Common myeloid progenitor, CD34-positive (primary cell): ENCODE data around the gene PARP16.

Experiments
- CTCF ChIA-PET: fragments of 350-600 bp; sonication (Branson Sonifier 250); formaldehyde crosslinking; loops from one replicate; lab custom pipeline; 2021; ENCODE audit warnings: antibody characterized with exemption; lab: Charles Lee
- POLR2A ChIA-PET: fragments of 350-600 bp; sonication (Branson Sonifier 250); formaldehyde crosslinking; loops from one replicate; lab custom pipeline; 2021; ENCODE audit warnings: antibody characterized with exemption; lab: Charles Lee
- DNase-seq, 3 donors: peaks; one replicate each; pipeline versions ENCODE4 v3.0.0 to v3.0.0-alpha.2; 2013
- H3K27ac ChIP-seq, 2 experiments: 1 replicate in 1 of 2; 2 replicates in 1 of 2; pipeline ENCODE4 v1.7.0; 2013; ENCODE audit warnings: inconsistent platforms in 2 of 2, low read length in 2 of 2, mild to moderate bottlenecking in 2 of 2, low read depth in 1 of 2, moderate library complexity in 1 of 2; ENCODE audit not compliant: severe bottlenecking in 2 of 2, insufficient read depth in 1 of 2, poor library complexity in 1 of 2
- H3K27me3 ChIP-seq, 5 experiments: replicated peaks in 2 of 5; 1 replicate in 3 of 5; 2 replicates in 2 of 5; pipeline versions ENCODE4 v1.6.1 to v1.7.0; 2013; ENCODE audit warnings: low read length in 4 of 5, mild to moderate bottlenecking in 2 of 5, moderate library complexity in 2 of 5, inconsistent platforms in 1 of 5; ENCODE audit not compliant: insufficient read depth in 5 of 5, control insufficient read depth in 4 of 5
- H3K36me3 ChIP-seq, 4 experiments: 1 replicate in 2 of 4; 2 replicates in 2 of 4; pipeline versions ENCODE4 v1.6.1 to v1.7.0; 2013; ENCODE audit warnings: low read length in 3 of 4, control low read depth in 1 of 4, mild to moderate bottlenecking in 1 of 4; ENCODE audit not compliant: control insufficient read depth in 4 of 4, insufficient read depth in 4 of 4
- H3K4me1 ChIP-seq, 4 experiments: 1 replicate in 3 of 4; 2 replicates in 1 of 4; pipeline versions ENCODE4 v1.6.1 to v1.7.1; 2013; ENCODE audit warnings: low read length in 3 of 4, mild to moderate bottlenecking in 3 of 4, control low read depth in 1 of 4, inconsistent platforms in 1 of 4, moderate library complexity in 1 of 4; ENCODE audit not compliant: control insufficient read depth in 4 of 4, insufficient read depth in 4 of 4; ENCODE audit errors: control extremely low read depth in 1 of 4
- H3K4me3 ChIP-seq, 7 experiments: 1 replicate in 4 of 7; 2 replicates in 3 of 7; pipeline versions ENCODE4 v1.5.1 to v1.7.0; 2013; ENCODE audit warnings: mild to moderate bottlenecking in 7 of 7, low read length in 6 of 7, moderate library complexity in 6 of 7, inconsistent platforms in 2 of 7, low read depth in 2 of 7, control low read depth in 1 of 7; ENCODE audit not compliant: insufficient read depth in 4 of 7, control insufficient read depth in 1 of 7; ENCODE audit errors: extremely low read depth in 1 of 7
- H3K9me3 ChIP-seq, 5 experiments: 1 replicate in 4 of 5; 2 replicates in 1 of 5; pipeline versions ENCODE4 v1.6.1 to v1.7.1; 2013; ENCODE audit warnings: low read length in 4 of 5, mild to moderate bottlenecking in 2 of 5, inconsistent platforms in 1 of 5, low read depth in 1 of 5, moderate library complexity in 1 of 5; ENCODE audit not compliant: control insufficient read depth in 4 of 5, insufficient read depth in 2 of 5; ENCODE audit errors: control extremely low read depth in 1 of 5
- WGBS: methylation state at CpG from one replicate; pipeline ENCODE4 v1.1.5; 2013; ENCODE audit not compliant: insufficient coverage; 5-methylcytosine and 5-hydroxymethylcytosine counted together

Gene PARP16

DNA sequence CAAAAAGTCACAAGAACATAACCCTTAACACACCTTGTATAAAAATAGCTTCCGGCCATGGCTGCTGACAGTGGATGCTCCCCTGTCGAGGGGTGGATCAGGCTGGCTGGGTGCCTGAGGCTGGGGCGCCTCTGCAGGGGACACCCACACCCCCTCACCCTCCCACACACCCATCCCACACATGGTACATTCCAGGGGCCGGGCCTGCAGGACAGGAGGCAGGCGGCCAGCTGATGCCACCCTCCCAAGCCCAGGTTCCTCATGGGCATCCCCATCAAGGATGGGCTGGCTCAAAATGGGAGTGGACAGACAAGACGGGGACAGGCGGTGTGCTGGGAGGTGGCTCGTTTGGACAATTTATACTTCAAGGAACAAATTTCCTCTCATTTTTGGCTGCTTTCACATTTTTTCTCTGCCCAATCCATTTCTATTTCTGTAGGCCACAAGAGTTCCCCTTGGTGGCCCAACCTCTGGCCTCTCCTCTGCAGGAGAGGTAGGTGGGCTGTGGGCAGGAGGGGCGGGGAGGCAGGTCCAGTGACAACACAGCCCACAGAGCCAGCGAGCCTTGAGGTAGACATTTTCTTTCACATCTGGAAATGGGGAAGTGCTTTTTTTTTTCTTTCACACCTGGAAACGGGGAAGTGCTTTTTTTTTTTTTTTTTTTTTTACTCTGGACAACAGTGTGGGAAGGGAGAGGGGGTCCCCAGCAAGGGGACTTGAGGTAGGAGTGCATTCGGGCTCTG lies 41.1 kb upstream of the PARP16 start:
- CTCF ChIA-PET = interaction anchor here (0.6 to 16.1 kb wide), 4 partner anchors 10 to 58 kb away, joined by 3 to 416 read pairs (median 7); partner anchors contain the start of gene IGDCC3
- Histone ChIP-seq H3K4me1 (peaks cover 0 to 21% (median 15%) of the 10 kb centered on the region in 4 experiments), H3K9me3 (no peaks in the 10 kb centered on the region), H3K27ac (no peak overlapping the region), H3K27me3 (no peaks in the 10 kb centered on the region), H3K4me3 (no peak overlapping the region), H3K36me3 (no peaks in the 10 kb centered on the region)
- 63% methylated on average over 6 of the region's 12 CpGs for WGBS
- POLR2A ChIA-PET = interaction anchor here (0.6 kb wide), 1 partner anchor 25 kb away, joined by 3 read pairs; no protein-coding TSS in a partner anchor
- DNase-seq = peak in 2 of 3 donors; percentile 56 to 61

GRCh38 chr15:65326818-65327217 lies 40.1 kb upstream of the PARP16 start:
- no peak overlapping the region for H3K27ac ChIP-seq
- no peak for DNase-seq
- peaks cover 0 to 26% (median 18%) of the 10 kb centered on the region in 4 experiments for H3K4me1 ChIP-seq
- H3K36me3 ChIP-seq = no peaks in the 10 kb centered on the region
- 83% methylated on average over 1 of the region's 2 CpGs for WGBS
- H3K4me3 ChIP-seq = no peak overlapping the region
- POLR2A ChIA-PET = no interaction called here
- CTCF ChIA-PET = interaction anchor here (0.8 to 16.1 kb wide), 4 partner anchors 9 to 59 kb away, joined by 3 to 416 read pairs (median 7); partner anchors contain the start of gene IGDCC3
- no peaks in the 10 kb centered on the region for H3K27me3 ChIP-seq
- H3K9me3 ChIP-seq = no peaks in the 10 kb centered on the region

DNA sequence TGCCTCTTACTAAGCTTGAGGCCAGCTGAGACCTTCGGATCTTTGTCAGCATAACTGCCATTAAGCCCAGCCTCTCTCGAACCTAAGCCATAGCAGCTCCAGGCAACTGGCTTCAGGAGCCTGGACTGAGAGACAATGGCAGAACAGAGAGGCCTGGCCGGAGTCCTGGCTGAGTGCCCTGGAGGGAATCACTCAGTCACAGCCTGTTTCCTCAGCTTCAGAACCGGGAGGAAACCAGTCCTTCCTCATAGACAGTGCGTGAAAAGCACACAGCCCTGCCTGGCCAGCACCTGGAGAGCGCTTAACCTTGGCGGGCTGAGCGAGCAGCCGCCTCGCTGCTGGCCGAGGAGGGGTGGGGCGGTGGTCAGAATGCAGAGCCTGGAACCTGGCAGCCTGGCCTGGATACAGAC lies 39.4 kb upstream of the PARP16 start:
- no peak overlapping the region for H3K27ac ChIP-seq
- H3K27me3 ChIP-seq = peaks cover 0 to 3% (median 0%) of the 10 kb centered on the region in 5 experiments
- H3K4me1 ChIP-seq = peaks cover 0 to 26% (median 18%) of the 10 kb centered on the region in 4 experiments
- no peaks in the 10 kb centered on the region for H3K36me3 ChIP-seq
- no peaks in the 10 kb centered on the region for H3K9me3 ChIP-seq
- ChIA-PET POLR2A (no interaction called here), CTCF (interaction anchor here (1.0 to 16.1 kb wide), 5 partner anchors 8 to 59 kb away, joined by 3 to 416 read pairs (median 3); partner anchors contain the start of gene IGDCC3)
- H3K4me3 ChIP-seq = peak overlapping the region in 1 of 7 experiments; percentile 4
- DNase-seq = peak in 2 of 3 donors; percentile 44 to 49
- 10% methylated on average over 12 of the region's 12 CpGs for WGBS

DNA sequence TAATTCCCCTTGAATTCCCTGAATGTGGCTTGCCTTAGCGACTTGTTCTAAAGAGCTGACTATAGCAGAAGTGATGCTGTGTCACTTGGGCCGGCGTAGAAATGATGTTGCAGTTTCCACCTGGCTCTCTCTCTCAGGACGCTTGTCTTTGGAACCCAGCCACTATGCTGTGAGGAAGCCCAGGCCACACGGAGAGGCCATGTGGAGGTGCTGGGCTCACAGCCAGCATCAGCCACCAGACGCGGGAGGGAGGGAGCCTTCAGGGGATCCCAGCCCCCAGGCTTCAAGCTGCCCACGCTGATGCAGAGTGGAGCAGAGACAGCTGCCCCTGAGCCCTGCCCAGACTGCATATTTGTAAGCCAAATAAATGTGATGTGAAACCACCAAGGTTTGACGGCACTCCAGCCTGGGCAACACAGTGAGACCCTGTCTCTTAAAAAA lies 36.4 kb upstream of the PARP16 start:
- no peaks in the 10 kb centered on the region for H3K36me3 ChIP-seq
- ChIA-PET POLR2A (interaction anchor here (0.6 to 2.5 kb wide), 2 partner anchors 18 to 27 kb away, joined by 3 to 15 read pairs; partner anchors contain the start of gene RNU5B-1), CTCF (interaction anchor here (0.7 to 16.1 kb wide), 7 partner anchors 19 to 84 kb away, joined by 3 to 416 read pairs (median 9); partner anchors contain the start of gene IGDCC3)
- H3K27me3 ChIP-seq = peaks cover 0 to 5% (median 0%) of the 10 kb centered on the region in 5 experiments
- WGBS = 0% methylated on average over 5 of the region's 9 CpGs
- H3K4me1 ChIP-seq = peaks cover 0 to 23% (median 13%) of the 10 kb centered on the region in 4 experiments
- no peaks in the 10 kb centered on the region for H3K9me3 ChIP-seq
- H3K27ac ChIP-seq = no peak overlapping the region
- DNase-seq = peak; percentile 89 to 98 (median 98)
- H3K4me3 ChIP-seq = no peak overlapping the region

DNA sequence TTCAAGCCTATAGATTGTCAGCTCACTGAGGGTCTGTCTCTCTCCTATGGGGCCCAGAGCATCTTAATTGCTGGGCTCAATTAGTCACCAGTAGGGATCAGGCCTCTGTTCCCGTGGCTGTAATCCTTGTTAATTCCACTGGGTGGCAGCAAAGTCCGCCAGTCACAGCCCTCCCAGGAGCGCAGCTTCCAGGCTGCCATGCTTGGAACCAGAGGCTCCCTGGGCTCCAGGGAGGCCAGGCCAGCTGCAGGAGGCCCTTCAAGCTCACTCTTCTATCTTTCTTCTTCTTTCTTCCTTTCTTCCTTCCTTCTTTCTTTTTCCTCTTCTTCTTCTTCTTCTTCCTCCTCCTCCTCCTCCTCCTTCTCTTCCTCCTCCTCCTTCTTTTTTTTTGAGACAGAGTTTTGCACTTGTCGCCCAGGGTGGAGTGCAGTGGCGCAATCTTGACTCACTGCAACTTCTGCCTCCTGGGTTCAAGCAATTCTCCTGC lies 32.2 kb upstream of the PARP16 start:
- DNase-seq = peak; percentile 74 to 91 (median 86)
- Histone ChIP-seq H3K36me3 (no peaks in the 10 kb centered on the region), H3K27ac (no peak overlapping the region), H3K4me3 (no peak overlapping the region), H3K9me3 (no peaks in the 10 kb centered on the region), H3K27me3 (peaks cover 0 to 5% (median 0%) of the 10 kb centered on the region in 5 experiments), H3K4me1 (peaks cover 0 to 10% (median 3%) of the 10 kb centered on the region in 4 experiments)
- ChIA-PET POLR2A (interaction anchor here (1.2 kb wide), 1 partner anchor 14 kb away, joined by 10 read pairs; the partner anchor contains the start of gene RNU5B-1), CTCF (interaction anchor here (0.7 to 16.1 kb wide), 16 partner anchors 8 to 168 kb away, joined by 3 to 416 read pairs (median 6); partner anchors contain the start of gene IGDCC3)
- 33% methylated on average over 3 of the region's 5 CpGs for WGBS

- Histone ChIP-seq H3K27me3 (no peaks in the 10 kb centered on the region), H3K4me1 (peaks cover 0 to 3% (median under 1%) of the 10 kb centered on the region in 4 experiments), H3K9me3 (no peaks in the 10 kb centered on the region), H3K4me3 (no peak overlapping the region), H3K36me3 (no peaks in the 10 kb centered on the region), H3K27ac (no peak overlapping the region)
- ChIA-PET POLR2A (interaction anchor here (0.6 to 2.3 kb wide), 2 partner anchors 8 to 64 kb away, joined by 3 to 7 read pairs; partner anchors contain the start of gene RNU5B-1), CTCF (interaction anchor here (2.6 to 16.1 kb wide), 2 partner anchors 73 to 87 kb away, joined by 8 to 416 read pairs; partner anchors contain the start of gene IGDCC3)
- no peak for DNase-seq
- WGBS = 96% methylated on average over 6 of the region's 11 CpGs
Measured at GRCh38 chr15:65312400-65312916, 25.8 kb upstream of the PARP16 start.
